Left hindlimb (tissue), 1 donor: ENCODE measurements around the gene PLEKHG2.
"Not testable (repeated sequence)": the region's sequence is repeated elsewhere in the genome, so short reads cannot be mapped to it uniquely, and the experiment has no call there.

ENCODE experiments used
- DNase-seq: peaks from one replicate; pipeline ENCODE4 v3.0.0-alpha.2; 2018

Gene PLEKHG2, protein sequence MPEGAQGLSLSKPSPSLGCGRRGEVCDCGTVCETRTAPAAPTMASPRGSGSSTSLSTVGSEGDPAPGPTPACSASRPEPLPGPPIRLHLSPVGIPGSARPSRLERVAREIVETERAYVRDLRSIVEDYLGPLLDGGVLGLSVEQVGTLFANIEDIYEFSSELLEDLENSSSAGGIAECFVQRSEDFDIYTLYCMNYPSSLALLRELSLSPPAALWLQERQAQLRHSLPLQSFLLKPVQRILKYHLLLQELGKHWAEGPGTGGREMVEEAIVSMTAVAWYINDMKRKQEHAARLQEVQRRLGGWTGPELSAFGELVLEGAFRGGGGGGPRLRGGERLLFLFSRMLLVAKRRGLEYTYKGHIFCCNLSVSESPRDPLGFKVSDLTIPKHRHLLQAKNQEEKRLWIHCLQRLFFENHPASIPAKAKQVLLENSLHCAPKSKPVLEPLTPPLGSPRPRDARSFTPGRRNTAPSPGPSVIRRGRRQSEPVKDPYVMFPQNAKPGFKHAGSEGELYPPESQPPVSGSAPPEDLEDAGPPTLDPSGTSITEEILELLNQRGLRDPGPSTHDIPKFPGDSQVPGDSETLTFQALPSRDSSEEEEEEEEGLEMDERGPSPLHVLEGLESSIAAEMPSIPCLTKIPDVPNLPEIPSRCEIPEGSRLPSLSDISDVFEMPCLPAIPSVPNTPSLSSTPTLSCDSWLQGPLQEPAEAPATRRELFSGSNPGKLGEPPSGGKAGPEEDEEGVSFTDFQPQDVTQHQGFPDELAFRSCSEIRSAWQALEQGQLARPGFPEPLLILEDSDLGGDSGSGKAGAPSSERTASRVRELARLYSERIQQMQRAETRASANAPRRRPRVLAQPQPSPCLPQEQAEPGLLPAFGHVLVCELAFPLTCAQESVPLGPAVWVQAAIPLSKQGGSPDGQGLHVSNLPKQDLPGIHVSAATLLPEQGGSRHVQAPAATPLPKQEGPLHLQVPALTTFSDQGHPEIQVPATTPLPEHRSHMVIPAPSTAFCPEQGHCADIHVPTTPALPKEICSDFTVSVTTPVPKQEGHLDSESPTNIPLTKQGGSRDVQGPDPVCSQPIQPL (N-terminal part only)

DNA sequence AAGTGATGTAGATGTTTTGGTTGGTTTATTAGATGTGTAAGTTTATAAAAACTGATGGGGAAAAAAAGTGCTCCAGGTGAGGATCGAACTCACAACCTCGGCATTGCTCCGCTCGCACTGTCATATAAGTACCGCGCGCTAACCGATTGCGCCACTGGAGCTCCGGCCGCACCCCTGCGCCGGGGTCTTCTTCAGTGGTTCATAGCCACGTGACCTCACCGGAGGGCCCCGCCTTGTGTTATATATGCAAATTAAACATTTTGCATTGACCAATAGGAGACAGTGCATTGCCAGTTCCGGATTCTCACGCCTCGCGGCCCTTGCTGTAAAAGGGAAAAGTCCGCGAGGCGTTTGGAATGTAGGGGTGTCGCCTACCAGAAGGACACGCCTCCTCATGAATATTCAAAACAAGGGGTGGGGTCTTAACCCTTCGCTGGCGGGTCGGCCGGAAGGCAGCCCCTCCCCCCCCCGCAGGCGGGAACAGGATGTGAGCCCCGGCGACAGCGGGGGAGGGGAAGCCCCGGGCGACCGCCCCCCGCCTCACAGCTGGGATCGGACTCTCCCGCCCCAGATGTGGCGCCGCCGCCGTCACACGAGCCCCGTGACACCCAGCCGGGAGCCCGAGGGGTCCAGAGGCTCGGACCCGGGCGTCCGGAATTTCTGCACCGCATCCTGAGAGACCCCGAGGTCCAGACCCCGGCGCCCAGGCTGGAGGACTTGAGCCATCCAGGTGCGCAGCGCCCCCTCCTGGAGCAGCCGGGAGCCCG is at the start of gene PLEKHG2:
Gene PLEKHG2, plus strand, starts transcription at position 570 of the 767 bp plus-strand sequence. CDS start 1,418 bp downstream, outside the sequence.
- peak; percentile 99 for DNase-seq

DNA sequence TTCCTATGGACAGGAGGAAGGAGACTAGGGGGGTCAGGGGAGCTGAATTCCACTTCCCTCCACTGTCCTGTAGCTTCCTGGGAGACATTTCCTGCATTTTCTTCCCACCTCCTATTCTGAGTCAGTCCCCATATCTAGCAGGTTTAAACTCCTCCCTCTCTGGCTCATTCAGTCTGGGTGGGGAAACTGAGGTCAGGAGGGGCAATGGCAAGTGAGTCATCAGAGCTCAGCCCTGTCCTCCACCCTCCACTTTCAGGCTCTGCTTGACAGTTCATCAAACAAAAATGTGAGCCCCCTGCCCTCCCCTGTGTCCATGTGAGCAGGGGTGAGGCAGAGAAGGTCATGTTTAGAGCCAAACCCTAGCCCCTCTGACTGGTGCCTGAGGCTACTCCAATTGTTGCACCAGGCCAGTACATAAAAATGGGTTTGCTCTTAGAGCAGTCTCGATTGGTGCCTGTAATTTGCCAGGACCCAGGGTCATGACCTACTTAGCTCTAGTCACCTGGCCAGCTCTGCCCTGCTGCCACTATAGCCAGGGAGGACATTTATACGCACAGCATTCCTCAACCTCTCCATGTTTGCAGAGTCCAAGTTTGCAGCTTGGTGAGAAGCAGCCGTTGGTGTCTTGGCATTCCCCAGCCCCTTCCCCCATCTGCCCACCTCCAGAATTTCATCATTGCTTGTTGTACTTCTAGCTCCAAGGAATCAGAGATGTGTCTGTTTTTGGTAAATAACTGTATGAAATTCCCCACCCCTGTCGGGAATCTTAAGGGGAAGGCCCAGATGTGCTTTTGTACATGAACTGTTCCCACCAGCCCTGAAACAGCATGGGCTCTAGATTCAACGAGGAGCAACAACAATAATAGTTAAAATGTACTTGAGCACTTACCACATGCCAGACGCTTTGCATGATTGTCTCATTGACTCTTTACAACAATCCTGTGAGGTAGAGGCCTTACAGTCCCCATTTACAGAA is 49.5 kb upstream of the PLEKHG2 start:
- no peak for DNase-seq

DNA sequence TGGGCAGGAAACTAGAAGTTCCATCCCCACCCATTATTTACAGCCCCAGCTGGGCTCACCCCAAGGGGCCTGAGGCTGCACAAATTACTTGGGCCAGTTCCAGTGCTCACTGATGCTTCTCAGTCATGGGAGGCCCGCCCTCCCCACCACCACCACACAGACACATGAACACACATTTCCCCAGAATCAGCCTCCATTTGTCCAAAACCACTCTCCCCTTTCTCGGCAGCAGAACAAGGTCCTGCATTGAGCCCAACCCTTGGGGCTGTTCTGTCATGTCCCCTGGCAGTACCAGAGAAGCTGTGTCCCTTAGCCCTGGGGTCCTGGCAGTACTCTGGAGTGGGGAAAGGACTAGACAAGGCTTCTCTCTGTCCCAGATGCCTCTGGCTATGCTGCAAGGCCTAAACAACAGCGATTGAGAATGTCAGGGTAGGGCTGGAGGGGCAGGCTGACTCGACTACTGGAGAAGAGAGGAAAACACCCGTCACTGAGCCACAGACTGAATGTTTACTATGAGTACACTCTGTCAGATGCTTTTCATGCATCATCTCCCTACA is 48.5 kb upstream of the PLEKHG2 start:
- peak; percentile 69 for DNase-seq

DNA sequence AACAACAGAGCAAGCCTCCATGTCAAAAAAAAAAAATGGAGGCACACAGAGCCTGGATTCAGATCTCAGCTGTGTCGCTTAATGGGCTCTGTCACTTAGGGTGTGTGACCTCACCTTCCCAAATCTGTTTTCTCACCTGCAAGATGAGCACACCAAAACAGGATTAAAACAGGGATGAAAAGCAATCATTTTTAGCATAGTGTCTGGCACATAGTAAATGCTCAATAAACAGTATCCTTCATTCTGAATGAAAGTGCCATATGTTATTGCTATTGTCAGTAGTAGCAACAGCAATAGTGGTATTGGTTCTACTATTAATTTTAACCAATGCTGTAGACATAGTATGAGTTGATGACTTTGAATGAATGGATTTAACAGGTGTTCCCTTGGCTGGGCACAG is 46.9 kb upstream of the PLEKHG2 start:
- DNase-seq, result no peak

DNA sequence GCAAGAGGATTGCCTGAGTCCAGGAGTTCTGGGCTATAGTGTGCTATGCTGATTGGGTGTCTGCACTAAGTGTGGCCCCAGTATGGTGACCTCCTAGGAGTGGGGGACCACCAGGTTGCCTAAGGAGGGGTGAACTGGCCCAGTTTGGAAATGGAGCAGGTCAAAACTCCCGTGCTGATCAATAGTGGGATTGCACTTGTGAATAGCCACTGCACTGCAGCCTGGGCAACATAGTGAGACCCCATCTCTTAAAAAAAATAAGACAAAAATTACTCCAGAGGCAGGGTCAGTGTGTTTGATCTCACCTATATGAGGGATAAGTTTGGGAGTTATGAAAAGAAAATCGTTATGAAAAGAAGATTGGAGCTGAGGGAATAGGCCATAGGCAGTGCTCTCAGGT is 43.3 kb upstream of the PLEKHG2 start:
- no peak for DNase-seq

DNA sequence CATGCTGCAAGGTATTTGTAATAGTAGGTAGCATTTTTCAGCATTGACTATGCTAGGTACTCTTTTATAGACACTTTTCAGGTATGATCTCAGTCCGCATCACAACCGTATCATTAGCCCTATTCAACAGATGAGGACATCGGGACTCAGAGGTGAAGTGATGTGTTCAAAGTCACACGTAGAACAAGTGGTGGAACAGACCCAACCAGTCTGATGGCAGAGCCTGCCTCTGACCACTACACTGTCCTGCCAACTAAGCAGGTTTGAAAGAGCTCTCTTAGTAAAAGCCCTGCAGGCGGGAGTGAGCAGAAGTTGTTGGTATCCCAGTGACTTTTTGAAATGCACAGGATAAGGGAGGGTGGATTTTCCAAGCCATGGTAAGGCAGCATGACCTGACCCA is 41.7 kb upstream of the PLEKHG2 start:
- no peak for DNase-seq

DNA sequence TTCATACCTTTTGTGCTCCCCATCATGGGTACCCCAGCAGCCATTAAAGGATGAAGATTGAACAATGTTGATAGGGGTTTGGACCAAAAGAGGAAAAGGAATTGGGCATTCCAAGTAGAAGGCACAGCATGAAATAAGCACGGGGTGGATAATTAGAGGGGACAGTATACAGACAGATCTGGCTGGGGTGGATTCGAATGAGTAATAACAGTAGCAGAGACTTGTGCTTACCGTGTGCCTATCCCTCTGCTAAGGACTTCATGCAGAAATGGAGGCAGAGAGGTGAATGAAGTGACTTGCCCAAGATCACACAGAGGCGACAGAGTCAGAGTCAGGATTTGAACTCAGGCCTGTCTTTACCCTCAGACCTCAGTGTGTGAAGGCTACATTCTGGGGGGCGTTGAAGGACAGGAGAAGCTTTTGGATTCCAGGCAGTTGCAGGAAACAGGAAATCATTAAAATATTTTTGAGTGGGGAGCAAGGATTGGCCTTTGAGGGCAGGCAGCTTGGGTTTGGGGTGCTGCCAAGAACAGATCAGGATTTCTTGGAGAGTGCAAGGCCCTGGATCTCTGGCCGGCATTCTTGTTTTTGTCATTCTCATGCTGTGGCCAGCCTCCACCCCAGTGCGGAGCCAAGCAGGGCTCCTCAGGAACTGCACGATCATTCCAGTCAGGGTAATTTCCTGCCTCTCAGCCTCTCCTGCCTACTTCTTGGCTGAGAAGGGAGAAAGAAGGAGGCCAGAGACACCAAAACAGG is 40.2 kb upstream of the PLEKHG2 start:
- peak; percentile 92 for DNase-seq

DNA sequence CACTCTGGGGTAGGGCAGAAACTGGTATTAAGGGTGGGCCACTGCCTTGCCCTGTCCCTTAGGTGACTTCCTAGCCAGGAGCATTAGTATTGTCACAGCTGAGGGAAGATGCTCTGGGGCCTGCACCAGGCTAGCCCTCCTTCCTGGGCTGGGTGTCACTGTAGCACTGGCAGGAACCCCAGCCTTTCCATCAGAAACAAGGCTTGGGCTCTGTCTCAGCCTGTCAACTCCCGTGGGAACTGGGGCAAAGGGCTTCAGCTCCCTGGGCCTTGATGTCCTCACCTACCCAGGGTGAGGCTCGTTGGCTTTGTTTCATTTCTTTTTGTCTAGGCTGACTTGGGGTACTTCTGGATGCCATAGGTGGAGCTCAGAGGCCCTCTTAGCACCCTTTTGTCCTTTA is 39.5 kb upstream of the PLEKHG2 start:
- no peak for DNase-seq

DNA sequence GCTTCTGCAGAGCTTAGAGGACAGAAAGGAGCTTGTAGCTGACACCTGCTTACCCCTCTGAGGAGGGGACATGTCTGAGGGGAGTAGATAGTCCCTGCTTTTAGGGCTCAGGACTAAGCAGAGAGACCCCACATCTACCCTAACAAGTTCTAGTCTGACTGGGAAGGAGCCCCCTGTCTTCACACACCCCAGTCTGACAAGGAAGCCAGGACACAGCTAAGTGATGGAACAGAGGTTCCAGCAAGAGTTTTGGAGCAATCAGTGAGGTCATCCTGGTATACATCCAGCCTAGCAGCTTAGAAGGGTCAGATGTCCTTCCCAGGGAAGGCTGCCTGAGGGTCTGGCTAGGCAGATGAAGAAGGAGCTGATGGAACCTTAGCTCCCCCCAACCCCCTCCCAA is 36.5 kb upstream of the PLEKHG2 start:
- no peak for DNase-seq

DNA sequence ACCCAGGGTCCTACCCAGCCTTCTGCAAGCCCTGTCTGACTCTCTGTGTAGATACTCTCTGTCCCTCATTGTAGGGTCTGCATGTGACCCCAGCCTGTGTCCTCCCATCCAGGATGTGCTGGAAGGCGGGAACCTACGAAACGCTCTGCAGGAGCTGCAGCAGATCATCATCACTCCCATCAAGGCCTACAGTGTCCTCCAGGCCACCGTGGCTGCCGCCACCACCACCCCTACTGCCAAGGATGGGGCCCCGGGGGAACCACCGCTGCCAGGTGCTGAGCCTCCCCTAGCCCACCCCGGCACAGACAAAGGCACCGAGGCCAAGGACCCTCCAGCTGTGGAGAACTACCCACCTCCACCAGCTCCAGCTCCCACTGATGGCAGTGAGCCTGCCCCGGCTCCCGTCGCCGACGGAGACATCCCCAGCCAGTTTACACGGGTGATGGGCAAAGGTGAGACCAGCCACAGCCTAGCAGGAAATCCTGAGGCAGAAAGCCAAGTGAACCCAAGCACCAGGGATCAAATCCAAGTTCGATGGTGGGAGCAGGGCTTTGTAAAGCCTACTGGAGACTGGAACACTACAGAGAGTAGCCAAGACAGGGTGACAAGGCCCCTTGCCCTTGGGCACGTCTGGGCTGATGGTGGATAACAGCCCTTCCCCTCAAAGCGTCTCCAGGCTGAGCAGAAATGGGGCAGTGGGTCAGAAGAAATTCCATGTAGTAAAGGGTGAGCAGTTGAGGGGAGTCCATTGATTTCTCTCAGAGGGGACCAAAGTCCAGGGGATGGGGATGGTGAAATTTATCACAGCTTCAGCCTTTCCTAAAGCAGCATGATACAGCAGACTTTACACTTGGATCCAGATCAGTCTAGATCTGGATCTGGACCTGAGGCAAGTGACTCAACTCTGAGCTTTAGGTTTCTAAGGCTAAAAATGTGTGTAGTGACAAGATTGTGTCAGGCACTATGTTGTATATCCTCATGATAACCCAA is 34.8 kb upstream of the PLEKHG2 start:
- no peak for DNase-seq

DNA sequence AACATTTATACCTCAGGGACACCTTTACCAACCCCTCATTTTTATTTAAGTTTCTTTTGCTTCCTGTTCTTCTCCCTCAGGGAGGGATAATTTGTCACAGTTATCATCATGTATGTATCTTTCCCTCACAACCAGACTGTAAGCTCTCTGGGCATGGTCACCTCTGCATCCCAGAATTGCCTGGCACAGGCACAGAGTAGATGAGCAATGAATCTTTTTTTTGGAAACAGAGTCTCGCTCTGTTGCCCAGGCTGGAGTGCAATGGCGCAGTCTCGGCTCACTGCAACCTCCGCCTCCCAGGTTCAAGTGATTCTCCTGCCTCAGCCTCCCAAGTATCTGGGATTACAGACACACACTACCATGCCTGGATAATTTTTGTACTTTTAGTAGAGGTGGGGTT is 33.1 kb upstream of the PLEKHG2 start:
- not testable (repeated sequence) for DNase-seq

DNA sequence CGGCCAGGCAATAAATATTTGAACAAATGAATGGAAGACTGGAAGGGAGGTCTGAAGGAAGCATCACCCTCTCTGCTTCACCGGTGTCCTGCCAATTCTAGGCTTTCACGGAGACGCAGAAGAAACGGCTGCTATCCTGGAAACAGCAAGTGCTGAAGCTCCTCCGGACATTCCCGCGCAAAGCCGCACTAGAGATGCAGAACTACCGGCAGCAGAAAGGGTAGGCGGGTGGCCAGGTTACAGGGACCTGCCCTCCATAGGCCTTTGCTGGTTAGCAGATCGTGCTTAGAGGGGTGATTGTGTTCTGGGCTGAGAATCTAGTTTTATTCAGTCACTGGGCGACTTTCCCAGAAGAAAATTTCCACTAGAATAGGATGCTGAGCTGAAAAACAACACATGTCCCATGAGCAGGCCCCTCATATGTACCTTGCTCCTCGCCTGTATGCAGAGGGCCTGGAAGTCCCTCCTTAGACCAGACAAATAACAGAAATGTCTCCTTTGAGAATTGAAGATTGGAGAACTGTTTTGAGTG is 32.5 kb upstream of the PLEKHG2 start:
- no peak for DNase-seq

DNA sequence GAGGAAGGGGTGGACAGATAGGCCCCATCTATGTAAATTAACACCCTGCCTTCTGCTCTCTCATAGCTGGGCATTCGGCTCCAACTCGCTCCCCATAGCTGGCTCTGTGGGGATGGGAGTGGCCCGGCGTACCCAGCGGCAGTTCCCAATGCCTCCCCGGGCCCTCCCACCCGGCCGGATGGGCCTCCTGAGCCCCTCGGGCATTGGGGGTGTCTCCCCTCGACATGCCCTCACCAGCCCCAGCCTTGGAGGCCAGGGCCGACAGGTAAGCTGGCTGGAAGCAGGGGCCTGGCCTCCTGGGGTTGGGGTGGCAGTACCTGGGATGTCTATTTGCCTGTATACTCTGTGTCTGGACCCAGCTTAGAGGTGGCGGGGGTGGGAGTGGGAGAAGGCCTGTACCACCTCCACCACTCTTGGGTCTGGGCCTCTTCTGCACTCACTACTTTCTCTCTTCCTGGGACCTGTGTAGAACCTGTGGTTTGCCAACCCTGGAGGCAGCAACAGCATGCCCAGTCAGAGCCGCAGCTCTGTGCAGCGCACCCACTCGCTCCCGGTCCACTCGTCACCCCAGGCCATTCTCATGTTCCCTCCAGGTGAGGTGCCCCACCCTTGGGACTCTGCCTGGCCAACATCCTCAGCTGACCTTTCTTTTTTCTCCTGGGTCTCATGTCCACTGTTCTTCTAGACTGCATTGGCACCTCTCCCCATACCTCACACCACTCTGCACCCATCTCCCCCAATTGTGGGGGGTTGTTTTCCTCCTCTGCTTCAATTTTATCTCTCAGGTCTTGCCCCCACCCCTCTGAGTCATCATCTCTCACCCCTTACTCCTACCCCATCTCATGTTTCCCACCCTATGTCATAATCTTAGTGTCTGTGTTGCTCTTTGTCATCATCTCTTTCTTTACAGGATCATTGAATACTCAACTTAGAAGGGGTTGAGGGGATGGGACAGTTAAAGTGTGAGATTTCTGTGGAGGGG is 31.7 kb upstream of the PLEKHG2 start:
- DNase-seq, result no peak

DNA sequence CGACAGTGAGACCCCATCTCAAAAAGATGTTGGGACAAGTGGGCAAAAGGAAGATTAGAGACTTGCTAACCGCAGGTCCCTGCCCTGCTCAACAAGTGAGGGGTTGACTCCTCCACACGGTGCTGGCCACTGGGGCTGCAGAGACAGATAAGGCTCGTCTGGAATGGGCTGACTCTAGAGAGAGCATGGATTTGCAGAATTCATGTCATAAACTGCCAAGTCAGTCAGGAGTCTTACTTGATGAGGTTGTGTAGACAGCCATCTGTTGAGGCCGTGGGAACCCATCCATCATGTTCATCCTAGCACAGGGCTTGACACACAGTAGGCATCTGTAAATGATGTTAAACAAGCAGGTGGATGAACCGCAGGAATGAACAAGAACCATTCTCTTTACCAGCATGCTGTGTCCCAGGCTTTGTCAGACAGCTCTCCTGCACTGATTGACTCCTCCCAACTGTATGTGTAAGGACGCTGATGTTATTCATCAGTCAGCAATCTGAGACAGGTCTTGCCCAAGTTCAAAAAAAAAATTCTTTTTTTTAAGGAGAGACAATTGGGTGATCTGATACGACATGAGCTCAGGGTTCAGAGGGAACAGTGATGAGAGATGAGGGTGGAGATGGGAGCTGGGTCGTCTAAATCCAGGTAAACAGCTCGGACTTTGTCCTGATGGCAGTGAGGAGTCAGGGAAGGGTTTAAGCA is 30.4 kb upstream of the PLEKHG2 start:
- DNase-seq, result no peak

DNA sequence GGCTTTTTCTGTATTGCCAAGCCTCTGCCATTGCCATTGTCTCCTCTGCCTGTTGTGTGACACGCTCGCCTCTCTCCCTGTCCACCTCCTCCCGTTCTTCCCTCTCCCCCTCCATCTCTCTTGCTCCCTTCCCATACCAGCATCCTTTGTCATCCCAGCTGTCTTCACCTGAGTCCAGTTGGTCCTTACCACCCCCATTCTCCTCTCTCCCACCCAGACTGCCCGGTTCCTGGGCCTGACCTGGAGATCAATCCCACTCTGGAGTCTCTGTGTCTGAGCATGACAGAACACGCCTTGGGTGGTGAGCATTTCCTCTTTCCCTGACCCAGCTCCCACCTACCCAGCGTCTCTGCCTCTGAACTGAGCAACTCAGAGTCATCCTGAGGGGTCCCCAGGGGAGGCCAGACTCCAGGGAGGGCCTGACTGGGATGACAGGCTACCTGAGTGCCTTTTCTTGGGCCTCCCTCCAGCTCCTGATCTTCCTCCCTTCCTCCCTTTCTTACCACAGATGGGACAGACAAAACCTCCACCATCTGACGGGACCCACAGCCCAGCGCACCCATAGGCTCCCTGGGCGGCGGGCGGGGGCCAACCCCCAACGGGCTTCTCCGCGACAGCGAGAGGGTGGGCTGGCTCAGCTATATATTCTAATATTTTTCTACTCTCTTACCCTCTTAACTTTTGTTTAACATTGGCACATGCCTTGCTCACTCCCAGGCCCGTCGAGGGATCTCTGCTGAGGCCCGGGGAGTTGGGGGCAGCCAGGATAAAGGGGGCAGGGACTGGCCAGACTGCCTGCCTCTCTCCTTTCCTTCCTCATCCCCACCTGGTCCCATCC is 29.3 kb upstream of the PLEKHG2 start:
- DNase-seq, result no peak
